ENCODE measurements around the gene NGB. TPM values are rescaled to one million over a fixed set of nuclear protein-coding genes. Genes with fewer than 3 reads are reported as not detected.

The NGB gene
- total RNA-seq, 4 donors from 2014 or later = not detected

DNA sequence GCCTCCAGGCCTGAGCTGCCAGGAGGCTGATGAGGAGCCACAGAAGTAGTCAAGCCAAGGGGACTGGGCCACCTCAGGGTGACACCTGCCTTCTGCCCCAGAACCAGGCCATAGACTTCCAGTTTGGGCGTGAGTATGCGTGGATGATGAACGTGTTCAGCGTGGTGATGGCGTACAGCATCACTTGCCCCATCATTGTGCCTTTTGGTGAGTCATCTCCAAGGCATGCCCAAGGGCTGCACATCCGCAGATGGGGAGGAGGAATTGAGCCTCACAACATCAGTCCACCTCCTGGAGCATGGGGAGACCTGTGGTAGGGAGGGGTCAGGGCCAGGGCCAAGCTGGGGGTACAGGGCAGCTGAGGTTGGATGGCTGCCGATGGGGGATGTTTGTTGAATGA is 22.3 kb downstream of the NGB start:
- TF ChIP-seq, protein P1, sequence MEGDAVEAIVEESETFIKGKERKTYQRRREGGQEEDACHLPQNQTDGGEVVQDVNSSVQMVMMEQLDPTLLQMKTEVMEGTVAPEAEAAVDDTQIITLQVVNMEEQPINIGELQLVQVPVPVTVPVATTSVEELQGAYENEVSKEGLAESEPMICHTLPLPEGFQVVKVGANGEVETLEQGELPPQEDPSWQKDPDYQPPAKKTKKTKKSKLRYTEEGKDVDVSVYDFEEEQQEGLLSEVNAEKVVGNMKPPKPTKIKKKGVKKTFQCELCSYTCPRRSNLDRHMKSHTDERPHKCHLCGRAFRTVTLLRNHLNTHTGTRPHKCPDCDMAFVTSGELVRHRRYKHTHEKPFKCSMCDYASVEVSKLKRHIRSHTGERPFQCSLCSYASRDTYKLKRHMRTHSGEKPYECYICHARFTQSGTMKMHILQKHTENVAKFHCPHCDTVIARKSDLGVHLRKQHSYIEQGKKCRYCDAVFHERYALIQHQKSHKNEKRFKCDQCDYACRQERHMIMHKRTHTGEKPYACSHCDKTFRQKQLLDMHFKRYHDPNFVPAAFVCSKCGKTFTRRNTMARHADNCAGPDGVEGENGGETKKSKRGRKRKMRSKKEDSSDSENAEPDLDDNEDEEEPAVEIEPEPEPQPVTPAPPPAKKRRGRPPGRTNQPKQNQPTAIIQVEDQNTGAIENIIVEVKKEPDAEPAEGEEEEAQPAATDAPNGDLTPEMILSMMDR (IDR thresholded peaks at IDR 0.05) = no peak
- ATAC-seq (ENCODE audit: low FRiP score) = no peak
- DNase-seq (ENCODE audit: low spot score) = no peak

GRCh38 chr14:77246784-77247183 is 24.2 kb downstream of the NGB start:
- TF ChIP-seq, protein P1 (IDR thresholded peaks at IDR 0.05) = no peak

GRCh38 chr14:77245820-77246219 is 25.2 kb downstream of the NGB start:
- DNase-seq (ENCODE audit: low spot score) = no peak
- TF ChIP-seq, protein P1 (IDR thresholded peaks at IDR 0.05) = no peak
- no peak for ATAC-seq (ENCODE audit: low FRiP score)

More at GRCh38 chr14:77246784-77247183, 24.2 kb downstream of the NGB start:
- DNase-seq (ENCODE audit: low spot score) = no peak
- ATAC-seq (ENCODE audit: low FRiP score) = no peak

GRCh38 chr14:77243853-77244252 is 27.2 kb downstream of the NGB start:
- ATAC-seq (ENCODE audit: low FRiP score) (no peak), DNase-seq (ENCODE audit: low spot score) (no peak)
- TF ChIP-seq, protein P1 (IDR thresholded peaks at IDR 0.05) = no peak

- no peak for DNase-seq (ENCODE audit: low spot score)
- ATAC-seq (ENCODE audit: low FRiP score) = no peak
- TF ChIP-seq, protein P1 (IDR thresholded peaks at IDR 0.05) = no peak
Observed at GRCh38 chr14:77242752-77243151, 28.3 kb downstream of the NGB start.

- ATAC-seq (ENCODE audit: low FRiP score) = no peak
- no peak for DNase-seq (ENCODE audit: low spot score)
- TF ChIP-seq, protein P1 (IDR thresholded peaks at IDR 0.05) = no peak
Observed at GRCh38 chr14:77241955-77242354, 29.1 kb downstream of the NGB start.

GRCh38 chr14:77240336-77240915 is 30.6 kb downstream of the NGB start:
- DNase-seq (ENCODE audit: low spot score) (no peak), ATAC-seq (ENCODE audit: low FRiP score) (no peak)
- TF ChIP-seq, protein P1 (IDR thresholded peaks at IDR 0.05) = no peak
